BLaER1 treated with 17β-estradiol and CSF1 and Interleukin-3, amounts not matched to agents 10 nM and 100 nM (cell line): ENCODE measurements around the gene KLHL21.

ENCODE experiments used
- H3K27ac ChIP-seq, 11 experiments: shearing (Covaris generic); formaldehyde crosslinking; 2 replicates each; pipeline ENCODE4 v1.8.1; 2022
- H3K27me3 ChIP-seq, 11 experiments: shearing (Covaris generic); formaldehyde crosslinking; 2 replicates each; pipeline ENCODE4 v1.8.1; 2022
- H3K36me3 ChIP-seq, 11 experiments: shearing (Covaris generic); formaldehyde crosslinking; 2 replicates each; pipeline ENCODE4 v1.8.1; 2022
- H3K4me1 ChIP-seq, 10 experiments: shearing (Covaris generic); formaldehyde crosslinking; 2 replicates each; pipeline ENCODE4 v1.8.1; 2022
- H3K4me2 ChIP-seq, 11 experiments: shearing (Covaris generic); formaldehyde crosslinking; 2 replicates each; pipeline ENCODE4 v1.8.1; 2022
- H3K4me3 ChIP-seq, 10 experiments: shearing (Covaris generic); formaldehyde crosslinking; 2 replicates each; pipeline ENCODE4 v1.8.1; 2022
- H3K9ac ChIP-seq, 11 experiments: shearing (Covaris generic); formaldehyde crosslinking; 2 replicates each; pipeline ENCODE4 v1.8.1; 2022
- H3K9me3 ChIP-seq, 11 experiments: shearing (Covaris generic); formaldehyde crosslinking; replicated peaks in 1 of 11; 2 replicates each; pipeline ENCODE4 v1.8.1; 2022
- H4K20me1 ChIP-seq, 11 experiments: shearing (Covaris generic); formaldehyde crosslinking; 2 replicates each; pipeline ENCODE4 v1.8.1; 2022
- Cebpa-rat ChIP-seq, 11 experiments: shearing (Covaris generic); IDR thresholded peaks; 2 replicates each; pipeline ENCODE4 v1.8.1; 2022

The KLHL21 gene

GRCh38 chr1:6585841-6586240, 16.8 kb downstream of the KLHL21 start:
- no peak for TF ChIP-seq Cebpa-rat (IDR thresholded peaks at IDR 0.05)
- no peaks in the 10 kb centered on the region for H3K9me3 ChIP-seq
- H3K4me3 ChIP-seq = no peak overlapping the region
- H3K9ac ChIP-seq = no peak overlapping the region; a peak in 2 of 22 replicates
- peaks cover 32 to 75% (median 46%) of the 10 kb centered on the region in 11 experiments for H3K36me3 ChIP-seq
- peak overlapping the region in 2 of 11 experiments; percentile 15 to 82; a peak in 3 of 22 replicates for H3K4me2 ChIP-seq
- H3K27me3 ChIP-seq = no peaks in the 10 kb centered on the region
- peaks cover 79 to 100% (median 89%) of the 10 kb centered on the region in 10 experiments for H3K4me1 ChIP-seq
- no peak overlapping the region for H3K27ac ChIP-seq
- peaks cover 77 to 100% (median 96%) of the 10 kb centered on the region in 11 experiments for H4K20me1 ChIP-seq

DNA sequence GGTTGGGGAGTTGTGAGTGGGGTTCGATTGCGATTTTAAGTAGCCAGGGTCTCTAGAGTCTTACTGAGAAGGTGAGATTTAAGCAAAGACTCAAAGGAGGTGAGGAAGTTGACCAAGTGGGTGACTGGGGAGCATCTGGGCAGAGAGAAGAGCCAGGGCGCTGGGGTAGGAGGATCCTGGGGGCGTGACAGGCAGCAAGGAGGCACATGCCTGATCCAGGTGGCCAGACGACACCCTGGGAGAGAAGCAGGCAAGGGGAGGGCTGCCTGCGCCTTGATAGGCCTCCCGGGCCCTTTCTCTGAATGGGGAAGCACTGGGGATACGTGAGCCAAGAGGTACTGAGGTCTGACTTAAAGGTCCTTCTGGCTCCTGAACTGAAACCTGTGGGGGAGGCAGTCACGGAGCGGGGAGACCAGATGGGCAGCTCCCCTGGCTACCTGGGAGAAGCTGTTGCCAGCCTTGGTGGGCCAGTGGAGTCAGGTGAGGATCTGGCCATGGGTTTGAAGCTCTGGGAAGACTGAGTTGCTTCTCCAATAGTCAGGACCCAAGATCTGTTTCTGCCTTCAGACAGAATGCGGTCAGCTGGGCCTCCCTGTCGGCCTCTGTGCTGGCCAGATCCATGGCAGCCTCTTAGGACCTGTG, 17.5 kb downstream of the KLHL21 start:
- Histone ChIP-seq H3K9me3 (no peaks in the 10 kb centered on the region), H3K4me3 (no peak overlapping the region), H4K20me1 (peaks cover 76 to 98% (median 93%) of the 10 kb centered on the region in 11 experiments), H3K27ac (no peak overlapping the region), H3K4me1 (peaks cover 78 to 98% (median 87%) of the 10 kb centered on the region in 10 experiments), H3K27me3 (no peaks in the 10 kb centered on the region), H3K4me2 (peak overlapping the region in 5 of 11 experiments; percentile 3 to 98 (median 20); a peak in 3 of 22 replicates), H3K9ac (peak overlapping the region in 1 of 11 experiments; percentile 16; a peak in 1 of 22 replicates), H3K36me3 (peaks cover 25 to 69% (median 40%) of the 10 kb centered on the region in 11 experiments)
- no peak for TF ChIP-seq Cebpa-rat (IDR thresholded peaks at IDR 0.05)

DNA sequence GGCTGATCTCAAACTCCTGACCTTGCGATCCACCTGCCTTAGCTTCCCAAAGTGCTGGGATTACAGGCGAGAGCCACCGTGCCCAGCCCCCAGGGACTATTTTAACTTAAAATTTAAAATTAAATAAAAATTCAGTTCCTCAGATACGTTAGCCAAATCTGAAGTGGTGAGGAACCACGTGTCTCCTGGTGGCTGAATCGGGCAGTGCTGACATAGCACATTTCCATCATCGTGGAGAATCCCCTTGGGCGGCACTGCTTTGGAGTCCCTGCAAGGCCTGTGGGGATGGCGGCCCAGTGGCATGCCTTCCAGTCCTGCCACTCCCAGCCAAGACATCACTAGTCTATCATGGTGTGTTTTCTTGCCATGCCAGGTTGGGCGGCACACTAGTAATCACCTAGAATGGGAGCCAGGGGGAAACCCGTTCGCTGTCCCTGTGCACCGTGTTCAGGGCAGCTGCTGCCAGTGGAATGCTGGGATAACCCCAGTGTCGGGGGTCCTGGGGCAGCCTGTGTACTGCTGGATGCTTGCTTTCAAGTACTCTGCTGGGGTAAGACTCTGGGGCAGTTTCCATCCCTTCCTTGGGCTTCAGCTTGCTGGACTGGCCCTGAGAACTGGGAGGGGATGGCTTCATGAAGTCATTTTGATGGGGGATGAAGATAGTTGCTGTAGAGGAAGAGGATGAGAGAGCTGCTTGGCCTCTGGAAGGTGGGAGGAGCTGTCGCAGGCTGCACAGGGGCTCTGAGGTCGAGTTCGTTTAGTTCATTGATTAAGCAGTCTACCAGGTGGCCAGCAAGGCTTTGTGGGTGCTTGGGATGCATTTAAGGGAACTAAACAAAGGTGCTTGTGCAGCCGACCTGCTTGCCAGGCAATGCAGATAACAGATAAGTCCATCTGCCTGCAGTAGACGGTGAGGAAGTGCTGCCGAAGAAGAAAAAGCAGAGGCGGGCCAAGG, 18.3 kb downstream of the KLHL21 start:
- H3K4me1 ChIP-seq = peaks cover 72 to 92% (median 81%) of the 10 kb centered on the region in 10 experiments
- H3K9ac ChIP-seq = no peak overlapping the region
- H3K27ac ChIP-seq = no peak overlapping the region
- peak overlapping the region in 7 of 11 experiments; percentile 5 to 98 (median 32); a peak in 6 of 22 replicates for H3K4me2 ChIP-seq
- H4K20me1 ChIP-seq = peaks cover 68 to 90% (median 85%) of the 10 kb centered on the region in 11 experiments
- TF ChIP-seq Cebpa-rat (IDR thresholded peaks at IDR 0.05) = no peak
- no peaks in the 10 kb centered on the region for H3K9me3 ChIP-seq
- no peak overlapping the region for H3K4me3 ChIP-seq
- H3K36me3 ChIP-seq = peaks cover 17 to 61% (median 32%) of the 10 kb centered on the region in 11 experiments; a peak in 21 of 22 replicates
- no peaks in the 10 kb centered on the region for H3K27me3 ChIP-seq

DNA sequence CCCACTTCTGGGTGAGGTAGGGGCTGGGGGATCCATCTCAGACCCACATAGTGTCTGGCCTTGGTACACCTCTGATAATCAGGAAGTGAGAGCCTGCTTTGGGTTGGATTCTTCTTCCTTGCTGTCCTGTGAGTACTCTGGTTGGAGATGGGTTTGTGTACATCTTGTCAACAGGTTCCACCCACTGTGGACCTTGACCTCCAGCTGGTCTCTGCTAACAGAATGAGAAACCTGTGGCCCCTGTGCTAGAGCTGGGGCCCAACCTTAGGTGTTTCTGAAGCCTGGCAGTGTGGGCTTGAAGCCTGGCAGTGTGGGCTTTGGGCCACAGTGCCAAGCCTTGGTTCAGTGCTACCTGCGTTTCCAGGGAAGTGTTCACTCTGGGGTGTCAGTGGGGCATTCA, 20.3 kb downstream of the KLHL21 start:
- Histone ChIP-seq H3K4me3 (peak overlapping the region in 8 of 10 experiments; percentile 74 to 91 (median 82); a peak in 14 of 20 replicates), H3K27ac (peak overlapping the region in 10 of 11 experiments; percentile 15 to 95 (median 86); a peak in 17 of 22 replicates), H3K27me3 (no peaks in the 10 kb centered on the region), H3K9ac (peak overlapping the region; percentile 84 to 96 (median 88); a peak in 18 of 22 replicates), H4K20me1 (peaks cover 48 to 70% (median 65%) of the 10 kb centered on the region in 11 experiments), H3K4me2 (peak overlapping the region; percentile 83 to 99 (median 96)), H3K9me3 (no peaks in the 10 kb centered on the region), H3K36me3 (peaks cover 0 to 41% (median 11%) of the 10 kb centered on the region in 11 experiments; a peak in 13 of 22 replicates), H3K4me1 (peaks cover 66 to 86% (median 77%) of the 10 kb centered on the region in 10 experiments)
- no peak for TF ChIP-seq Cebpa-rat (IDR thresholded peaks at IDR 0.05)

DNA sequence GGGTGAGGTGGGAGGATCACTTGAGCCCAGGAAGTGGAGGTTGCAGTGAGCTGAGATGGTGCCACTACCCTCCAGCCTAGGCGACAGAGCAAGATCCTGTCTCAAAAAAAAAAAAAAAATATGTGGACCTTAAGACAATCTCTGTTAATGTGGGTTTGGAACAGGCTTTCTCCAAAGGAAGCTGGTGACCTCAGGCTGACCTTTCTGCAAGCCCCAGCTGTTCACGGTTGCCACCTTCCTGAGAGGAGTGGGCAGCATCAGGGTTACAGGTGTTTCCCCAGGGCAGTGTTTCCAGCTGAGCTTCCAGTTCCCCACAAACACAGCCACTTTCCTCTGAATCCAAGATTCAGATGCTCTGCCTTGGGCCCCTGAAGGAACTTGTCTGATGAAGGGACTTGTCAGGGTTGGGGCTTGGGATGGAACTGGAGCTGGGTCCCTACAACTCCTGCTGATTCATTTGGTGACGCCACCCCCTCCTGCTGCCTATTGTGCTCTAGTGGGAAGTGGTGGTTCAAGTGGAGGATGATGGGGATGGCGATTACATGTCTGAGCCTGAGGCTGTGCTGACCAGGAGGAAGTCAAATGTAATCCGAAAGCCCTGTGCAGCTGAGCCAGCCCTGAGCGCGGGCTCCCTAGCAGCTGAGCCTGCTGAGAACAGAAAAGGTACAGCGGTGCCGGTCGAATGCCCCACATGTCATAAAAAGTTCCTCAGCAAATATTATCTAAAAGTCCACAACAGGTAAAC, 20.9 kb downstream of the KLHL21 start:
- Histone ChIP-seq H3K27me3 (no peaks in the 10 kb centered on the region), H3K4me2 (peak overlapping the region; percentile 83 to 99 (median 96)), H4K20me1 (peaks cover 41 to 63% (median 58%) of the 10 kb centered on the region in 11 experiments), H3K4me1 (peaks cover 62 to 80% (median 71%) of the 10 kb centered on the region in 10 experiments), H3K36me3 (peaks cover 0 to 34% (median 9%) of the 10 kb centered on the region in 11 experiments; a peak in 13 of 22 replicates), H3K9ac (peak overlapping the region; percentile 84 to 96 (median 88); a peak in 20 of 22 replicates), H3K27ac (peak overlapping the region; percentile 14 to 96 (median 89); a peak in 21 of 22 replicates), H3K4me3 (peak overlapping the region; percentile 74 to 91 (median 82)), H3K9me3 (no peaks in the 10 kb centered on the region)
- no peak for TF ChIP-seq Cebpa-rat (IDR thresholded peaks at IDR 0.05)

GRCh38 chr1:6580593-6581409, 21.9 kb downstream of the KLHL21 start:
- Histone ChIP-seq H3K4me2 (peak overlapping the region; percentile 83 to 99 (median 96)), H3K9ac (peak overlapping the region; percentile 84 to 96 (median 88)), H3K27me3 (no peaks in the 10 kb centered on the region), H3K9me3 (no peaks in the 10 kb centered on the region), H3K27ac (peak overlapping the region; percentile 73 to 96 (median 89)), H3K4me3 (peak overlapping the region; percentile 74 to 91 (median 82)), H3K4me1 (peaks cover 55 to 70% (median 63%) of the 10 kb centered on the region in 10 experiments), H3K36me3 (peaks cover 0 to 27% (median 7%) of the 10 kb centered on the region in 11 experiments; a peak in 11 of 22 replicates), H4K20me1 (peaks cover 33 to 54% (median 49%) of the 10 kb centered on the region in 11 experiments)
- TF ChIP-seq Cebpa-rat (IDR thresholded peaks at IDR 0.05) = no peak

DNA sequence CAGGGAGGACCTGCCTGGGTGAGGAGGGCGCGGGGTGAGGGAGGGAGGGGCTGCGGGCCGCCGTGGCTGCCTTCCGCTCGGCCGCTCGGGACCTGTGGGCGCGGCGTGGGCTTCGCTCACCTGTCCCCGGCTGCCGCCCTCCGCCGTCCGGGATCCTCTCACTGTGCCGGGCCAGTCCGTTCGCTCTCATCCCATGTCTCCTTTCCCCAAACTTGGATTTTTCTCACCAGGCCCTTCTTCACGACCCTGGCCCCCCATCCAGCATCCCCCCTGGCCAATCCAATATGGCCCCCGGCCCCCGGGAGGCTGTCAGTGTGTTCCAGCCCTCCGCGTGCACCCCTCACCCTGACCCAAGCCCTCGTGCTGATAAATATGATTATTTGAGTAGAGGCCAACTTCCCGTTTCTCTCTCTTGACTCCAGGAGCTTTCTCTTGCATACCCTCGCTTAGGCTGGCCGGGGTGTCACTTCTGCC, 22.5 kb downstream of the KLHL21 start:
- Histone ChIP-seq H3K27me3 (no peaks in the 10 kb centered on the region), H3K4me2 (peak overlapping the region; percentile 83 to 99 (median 96)), H3K4me1 (peaks cover 48 to 65% (median 58%) of the 10 kb centered on the region in 10 experiments), H3K9me3 (no peaks in the 10 kb centered on the region), H4K20me1 (peaks cover 27 to 48% (median 43%) of the 10 kb centered on the region in 11 experiments), H3K27ac (peak overlapping the region; percentile 73 to 96 (median 89)), H3K9ac (peak overlapping the region; percentile 84 to 96 (median 88)), H3K4me3 (peak overlapping the region; percentile 74 to 91 (median 82)), H3K36me3 (peaks cover 0 to 21% (median 6%) of the 10 kb centered on the region in 11 experiments; a peak in 9 of 22 replicates)
- no peak for TF ChIP-seq Cebpa-rat (IDR thresholded peaks at IDR 0.05)
